HG02588 (cell line): Measurements from ENCODE around the gene SUCLG2.

Source experiments
- ATAC-seq: cut with Tn5 transposase; IDR thresholded peaks from one replicate; pipeline ENCODE4 v1.9.1; 2021; ENCODE audit warnings: mild to moderate bottlenecking, moderate library complexity; ENCODE audit not compliant: unreplicated experiment

Gene SUCLG2

DNA sequence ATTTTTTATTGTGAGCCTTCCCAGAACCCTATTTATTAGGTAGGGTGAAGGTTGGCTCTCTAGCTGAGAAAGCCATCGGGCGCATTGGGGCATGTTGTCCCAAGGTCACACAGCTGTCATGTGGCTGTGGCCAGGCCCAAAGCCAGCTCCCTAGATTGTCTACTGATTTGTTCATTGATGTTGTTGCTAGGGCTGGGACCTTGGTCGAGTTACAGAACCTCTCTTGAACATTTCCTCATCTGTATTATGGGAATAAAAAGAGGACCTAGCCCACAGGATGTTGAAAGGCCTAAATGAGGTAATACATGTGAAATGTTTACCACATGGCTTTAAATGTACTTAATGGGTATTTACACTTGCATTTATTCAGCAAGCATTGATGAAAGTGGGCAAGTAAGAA, 252.5 kb downstream of the SUCLG2 start:
- ATAC-seq: no peak

DNA sequence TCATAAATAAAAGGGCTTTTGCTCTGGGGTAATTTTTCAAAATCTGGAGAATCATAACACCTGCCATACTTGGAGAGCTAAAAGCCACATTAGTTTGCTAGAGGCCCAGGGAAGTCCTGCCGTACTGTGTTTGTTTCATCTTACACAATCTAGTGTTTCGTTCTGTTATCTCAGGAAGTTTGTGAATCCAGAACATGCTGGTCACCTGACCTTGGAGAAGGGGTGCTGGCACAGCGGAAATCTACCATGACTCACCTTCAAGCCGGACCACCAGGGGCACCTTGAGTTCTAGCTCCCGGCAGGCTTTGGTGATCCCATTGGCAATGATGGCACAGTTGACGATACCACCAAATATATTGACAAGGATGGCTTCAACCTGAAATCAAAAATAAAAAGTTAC, 253.9 kb downstream of the SUCLG2 start:
- no peak for ATAC-seq

DNA sequence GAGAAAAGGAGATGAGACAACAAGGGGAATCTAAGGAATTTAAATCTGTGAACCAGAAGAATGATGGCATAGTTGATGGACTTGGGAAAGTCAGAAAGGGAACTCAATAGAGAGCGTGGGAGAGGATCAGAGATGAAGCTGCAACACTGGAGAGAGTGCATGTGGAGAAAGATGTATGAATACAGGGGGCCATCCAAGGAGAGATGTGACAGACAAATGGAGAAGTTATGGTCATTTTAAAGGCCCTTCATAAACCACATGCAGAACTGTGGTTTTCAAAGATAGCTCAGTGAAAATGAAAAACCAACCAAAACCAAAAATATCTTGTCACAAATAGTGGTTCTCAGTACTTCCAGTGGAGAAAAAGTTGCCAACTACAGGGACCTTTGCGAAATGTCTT, 265.2 kb downstream of the SUCLG2 start:
- ATAC-seq: peak; percentile 95

DNA sequence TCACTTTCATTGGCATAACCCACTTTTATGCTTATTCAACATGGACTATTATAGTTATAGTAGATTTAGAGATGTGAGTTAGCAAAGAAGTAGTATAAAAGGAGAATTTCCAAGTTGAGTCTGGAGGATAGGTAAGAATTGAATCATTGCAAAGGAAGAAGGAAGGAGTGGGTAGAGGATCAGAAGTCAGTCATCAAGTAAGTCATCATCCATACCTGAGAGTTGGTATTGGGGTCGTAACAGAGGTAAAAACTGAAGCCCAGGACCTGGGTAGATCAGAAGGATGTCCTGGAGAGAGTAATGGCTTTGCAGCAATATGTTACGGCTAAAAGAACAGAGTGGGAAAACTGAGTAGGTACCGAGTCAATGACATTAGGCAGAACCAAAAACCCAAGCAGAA, 265.7 kb downstream of the SUCLG2 start:
- no peak for ATAC-seq

DNA sequence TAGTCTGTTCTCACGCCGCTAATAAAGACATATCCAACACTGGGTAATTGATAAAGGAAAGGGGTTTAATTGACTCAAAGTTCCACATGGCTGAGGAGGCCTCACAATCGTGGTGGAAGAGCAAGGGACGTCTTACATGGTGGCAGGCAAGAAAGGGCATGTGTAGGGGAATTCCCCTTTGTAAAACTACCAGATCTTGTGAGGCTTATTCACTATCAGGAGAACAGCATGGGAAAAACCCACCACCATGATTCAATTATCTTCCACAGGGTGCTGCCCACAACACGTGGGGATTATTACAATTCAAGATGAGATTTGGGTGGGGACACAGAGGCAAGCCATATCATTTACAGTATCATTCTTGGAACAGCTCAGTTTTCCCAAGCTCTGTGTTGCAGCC, 268.0 kb downstream of the SUCLG2 start:
- no peak for ATAC-seq

DNA sequence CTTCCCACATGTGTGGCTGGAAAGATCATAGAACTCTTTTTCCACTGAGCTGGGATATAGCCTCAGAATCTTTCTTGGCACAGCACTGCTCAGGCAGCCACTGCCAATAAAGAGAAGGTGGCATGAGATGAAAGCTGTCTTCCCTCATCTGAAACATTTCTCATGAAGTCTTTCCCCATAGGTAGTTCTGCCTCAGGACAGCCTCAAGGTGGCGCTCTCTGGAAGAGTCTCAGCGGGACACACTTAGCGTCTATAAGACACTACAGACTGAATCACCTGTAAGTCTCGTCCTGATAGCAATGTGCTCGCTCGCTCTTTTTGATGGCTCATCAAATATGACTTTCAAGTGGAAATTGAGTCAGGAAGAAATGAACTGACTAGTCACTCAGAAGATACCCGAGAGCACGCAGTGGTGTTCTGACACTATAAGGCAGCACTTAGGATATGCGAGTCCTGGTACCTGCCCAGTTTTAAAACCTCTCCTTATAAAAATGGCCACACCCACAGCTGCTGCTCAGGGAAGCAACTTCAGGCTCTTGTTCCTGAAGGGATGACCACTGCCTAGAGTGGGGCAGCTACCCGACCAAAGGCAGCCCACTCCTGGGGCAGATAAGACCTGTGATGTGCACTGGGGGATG, 269.5 kb downstream of the SUCLG2 start:
- no peak for ATAC-seq

DNA sequence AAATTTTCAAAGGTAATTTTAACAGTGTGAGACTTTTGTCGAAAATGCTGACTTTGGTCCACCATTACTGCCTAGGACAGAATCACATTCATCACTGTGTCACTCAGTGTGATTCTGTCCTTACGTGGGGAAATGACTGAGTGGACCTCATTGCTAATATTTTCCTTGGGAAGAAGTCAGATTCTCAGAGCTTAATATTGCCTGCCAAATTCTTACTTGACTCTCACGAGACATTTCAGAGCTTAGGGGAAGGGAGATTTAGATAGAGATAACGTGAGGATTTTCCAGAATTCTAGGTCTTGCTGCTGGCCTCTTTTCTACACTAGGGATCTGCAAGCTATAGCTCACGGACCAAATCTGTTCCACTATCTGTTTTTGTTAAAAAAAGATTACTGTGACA, 270.4 kb downstream of the SUCLG2 start:
- ATAC-seq: no peak

DNA sequence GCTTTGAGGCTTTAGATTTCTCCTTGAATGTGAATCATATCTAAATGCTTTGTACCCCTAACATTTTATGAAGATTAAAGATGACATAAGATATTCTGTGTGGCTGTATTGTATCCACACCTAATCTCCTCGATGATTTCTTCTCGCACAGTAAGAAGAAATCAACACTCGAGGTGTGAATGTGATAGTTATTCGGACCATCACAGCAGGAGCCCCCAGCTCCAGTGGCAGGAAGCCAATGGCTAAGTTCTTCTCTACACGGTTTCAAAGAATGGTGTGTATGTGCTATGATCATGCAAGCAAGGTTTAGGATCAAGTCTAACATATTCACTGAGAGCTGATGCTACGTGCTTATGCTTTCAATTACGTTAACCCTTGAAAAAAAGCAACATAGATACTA, 271.0 kb downstream of the SUCLG2 start:
- ATAC-seq: no peak

DNA sequence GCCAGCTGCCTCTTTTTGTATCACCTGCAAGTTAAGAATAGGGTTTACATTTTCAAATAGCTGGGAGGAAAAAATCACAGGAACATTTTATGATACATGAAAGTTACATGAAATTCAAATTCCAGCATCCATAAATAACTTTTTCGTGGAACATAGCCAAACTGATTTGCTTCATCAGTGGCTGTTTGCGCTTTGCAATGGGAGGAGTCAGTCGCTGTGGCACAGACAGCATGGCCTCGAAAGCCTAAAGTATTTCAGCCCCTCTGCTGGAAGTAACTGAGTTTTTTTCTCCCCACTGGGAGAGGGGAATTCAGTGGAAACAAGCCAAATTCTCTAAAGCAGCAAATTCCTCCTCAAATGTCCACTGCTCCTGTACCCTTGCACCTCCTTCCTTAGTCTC, 271.9 kb downstream of the SUCLG2 start:
- no peak for ATAC-seq

DNA sequence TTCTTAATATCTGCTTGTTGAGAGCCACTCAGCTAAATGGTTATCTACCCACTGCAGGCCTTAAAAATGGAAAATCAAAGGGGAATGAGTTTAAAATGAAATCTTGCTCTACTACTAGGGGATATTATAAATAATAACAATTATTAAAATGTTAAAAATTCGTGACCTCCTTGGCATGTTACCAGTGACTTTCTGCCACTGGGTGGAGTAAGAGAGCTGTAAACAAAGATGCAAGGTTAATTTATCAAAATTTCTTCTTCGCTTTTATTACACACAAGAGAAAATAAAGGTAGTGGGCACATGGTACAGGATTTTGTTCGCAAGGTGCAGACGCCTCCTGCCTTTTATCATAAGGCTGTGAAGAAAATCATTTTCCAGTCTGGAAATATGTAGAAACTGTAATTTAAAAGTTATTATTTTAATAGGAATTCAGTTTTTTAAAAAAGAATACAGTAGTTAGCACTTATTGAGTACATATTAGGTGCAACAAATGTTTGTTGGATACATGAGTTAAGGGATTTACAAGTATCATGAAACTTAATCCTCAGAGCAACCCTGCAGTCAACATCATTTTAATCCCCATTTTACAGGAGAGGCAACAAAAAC, 272.6 kb downstream of the SUCLG2 start:
- no peak for ATAC-seq

DNA sequence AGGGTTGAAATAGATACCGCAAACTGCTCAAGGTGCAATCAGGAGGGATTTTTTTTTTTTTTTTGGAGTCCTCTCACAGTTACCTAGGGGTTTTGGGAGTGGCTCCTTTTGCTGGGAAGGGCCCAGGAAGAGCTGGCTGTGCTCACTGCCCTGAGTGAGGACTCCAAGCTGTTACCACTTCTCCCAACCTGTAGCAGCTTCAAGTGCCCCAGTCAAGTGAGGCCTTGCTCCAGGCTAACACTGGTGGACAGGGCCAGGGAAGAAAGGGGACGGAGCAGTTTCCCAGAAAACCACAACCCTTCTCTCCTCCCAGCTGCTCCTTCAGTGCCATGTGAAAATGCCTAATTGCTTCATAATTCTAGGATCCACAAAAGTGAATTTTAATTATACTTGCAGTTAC, 274.3 kb downstream of the SUCLG2 start:
- no peak for ATAC-seq

DNA sequence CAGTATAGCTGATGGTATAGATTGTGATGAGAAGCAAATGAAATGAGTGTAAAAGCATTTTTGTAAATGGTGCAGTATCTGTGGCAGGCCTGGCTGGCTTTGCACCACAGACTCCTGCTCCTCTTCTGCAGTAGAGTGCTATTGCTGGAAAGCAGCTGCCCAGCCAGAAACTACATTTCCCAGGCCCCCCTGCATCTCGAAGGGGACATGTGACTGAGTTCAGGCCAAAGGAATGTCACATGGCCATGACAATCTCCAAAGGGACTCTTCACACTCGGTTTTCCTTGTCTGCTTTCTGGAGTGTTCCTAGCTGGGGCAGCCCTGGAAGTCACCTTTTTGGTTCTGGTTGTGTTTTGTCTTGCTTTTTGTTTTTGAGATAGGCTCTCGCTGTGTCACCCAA, 277.1 kb downstream of the SUCLG2 start:
- ATAC-seq: no peak

DNA sequence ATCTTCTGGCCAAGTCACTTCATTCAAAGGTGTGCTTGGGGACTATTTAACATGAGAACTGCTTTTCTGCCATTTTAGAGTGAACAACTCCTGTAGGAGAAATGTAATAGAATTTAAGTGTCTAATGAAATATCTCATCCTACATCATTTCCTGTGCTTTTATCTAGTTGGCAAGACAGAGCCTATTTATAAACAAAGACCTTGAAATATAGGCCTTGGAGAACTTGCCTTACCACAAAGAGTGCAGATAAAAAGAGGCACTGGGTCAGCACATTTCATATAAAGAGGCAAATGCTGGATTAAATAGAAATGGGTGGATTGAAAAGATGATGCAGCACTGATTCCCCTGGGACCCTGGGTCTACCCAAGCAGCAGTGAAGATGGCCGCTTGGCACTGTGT, 278.0 kb downstream of the SUCLG2 start:
- ATAC-seq: no peak

DNA sequence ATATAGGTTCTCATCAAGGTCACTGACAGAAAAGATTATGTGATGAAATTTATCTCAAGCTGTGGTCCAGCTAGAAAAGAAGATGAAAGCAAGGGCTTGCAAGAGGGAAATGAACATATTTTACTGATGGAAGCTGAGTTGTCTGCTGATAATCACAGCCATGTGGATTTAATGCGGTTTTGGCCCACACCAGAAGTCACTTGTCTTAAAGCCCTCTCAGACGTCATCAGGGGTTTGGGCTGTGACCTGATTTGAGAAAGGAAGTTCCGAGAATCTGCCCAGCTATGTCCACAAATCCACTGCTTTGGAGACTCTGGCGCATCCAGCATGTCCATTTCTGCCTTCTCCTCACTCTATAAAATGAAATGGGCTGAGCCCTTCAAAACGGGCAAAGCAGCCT, 278.4 kb downstream of the SUCLG2 start:
- ATAC-seq: no peak

DNA sequence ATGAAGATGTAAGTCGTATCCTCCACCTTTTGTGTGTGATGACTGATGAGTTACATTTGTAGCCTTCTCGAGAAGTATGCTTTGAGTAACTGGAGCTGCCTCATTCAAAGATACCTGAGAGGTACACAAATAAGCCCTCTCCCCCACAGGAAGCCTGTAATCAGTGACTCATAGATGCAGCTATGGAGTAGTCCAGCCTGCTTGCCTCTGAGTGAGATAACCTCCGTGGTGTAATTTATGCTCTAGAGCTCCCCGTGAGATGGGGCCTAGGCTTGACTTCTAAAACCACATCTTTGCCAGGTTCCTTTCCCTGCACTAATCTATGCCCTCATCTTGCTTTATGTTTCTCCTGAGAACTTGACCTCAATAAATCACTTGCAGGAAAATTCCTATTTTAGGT, 291.7 kb downstream of the SUCLG2 start:
- ATAC-seq: no peak

DNA sequence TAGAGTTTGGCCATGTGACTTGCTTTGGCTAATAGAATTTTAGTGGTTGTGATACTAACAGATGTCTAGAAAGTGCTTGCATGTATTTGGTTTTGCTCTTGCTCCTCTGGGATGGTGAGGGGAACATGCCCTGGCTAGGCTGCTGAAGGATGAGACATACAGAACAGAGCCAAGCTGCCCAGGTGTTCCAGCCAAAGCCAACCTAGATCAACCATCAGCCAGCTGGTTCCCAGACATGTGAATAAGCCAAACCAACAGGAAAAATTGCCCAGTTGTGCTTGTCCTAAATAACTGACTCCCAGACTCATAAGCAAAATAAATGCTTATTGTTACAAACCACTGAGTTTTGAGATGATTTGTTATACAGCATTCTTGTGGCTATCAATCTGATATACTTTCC, 292.6 kb downstream of the SUCLG2 start:
- no peak for ATAC-seq

DNA sequence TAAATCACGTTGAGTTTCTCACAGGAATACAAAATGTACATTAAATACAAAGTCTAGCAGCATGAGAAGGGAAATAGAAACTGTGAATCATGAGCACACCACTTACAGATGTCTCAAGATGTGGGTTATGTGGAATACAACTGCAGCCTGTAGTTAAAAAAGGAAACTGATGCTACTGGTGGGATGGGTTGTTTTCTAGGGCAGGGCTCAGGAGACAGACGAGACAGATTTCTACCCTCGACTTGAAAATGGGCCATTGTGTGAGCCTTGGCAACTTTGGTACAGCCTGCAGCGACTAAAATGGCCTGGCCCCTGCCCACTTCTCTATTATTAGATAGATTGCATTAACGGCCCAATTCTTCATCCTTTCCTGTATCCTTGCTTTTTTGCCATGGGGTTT, 293.1 kb downstream of the SUCLG2 start:
- no peak for ATAC-seq

DNA sequence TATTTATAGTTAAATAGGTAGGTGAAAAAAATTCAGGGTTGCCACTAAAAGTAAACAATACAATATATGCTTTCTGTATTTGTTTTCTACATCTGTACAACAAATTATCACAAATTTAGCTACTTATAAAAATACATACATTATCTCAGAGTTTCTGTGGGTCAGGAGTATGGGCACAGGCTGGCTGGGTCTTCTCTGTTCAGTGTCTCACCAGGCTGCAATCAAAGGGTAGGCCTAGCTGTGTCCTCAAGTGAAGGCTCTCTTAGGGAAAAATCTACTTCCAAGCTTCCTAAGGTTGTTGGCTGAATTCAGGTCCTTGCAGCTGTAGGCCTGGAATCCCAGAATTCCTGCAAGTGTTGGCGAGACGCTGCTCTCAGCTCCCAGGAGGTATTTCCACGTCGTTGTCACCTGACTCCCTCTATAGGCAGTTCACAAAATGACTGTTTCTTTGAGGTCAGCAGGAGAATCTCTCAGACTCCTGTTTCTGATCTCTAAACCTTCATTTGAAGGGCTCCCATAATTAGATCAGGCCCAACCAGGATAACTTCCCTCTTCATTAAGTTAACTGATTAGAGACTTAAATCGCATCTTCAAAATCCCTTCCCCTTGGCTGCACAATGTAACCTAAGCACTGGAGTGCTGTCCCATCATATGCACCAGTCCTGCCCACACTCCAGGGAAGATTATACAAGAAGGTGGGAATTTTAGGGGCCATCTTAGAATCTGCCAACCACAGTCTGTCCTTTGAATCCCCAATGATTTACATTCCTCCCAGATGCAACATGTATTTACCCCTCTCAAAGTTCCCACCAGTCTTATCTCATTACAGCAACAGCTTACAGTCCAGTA, 296.6 kb downstream of the SUCLG2 start:
- peak; percentile 68 for ATAC-seq

DNA sequence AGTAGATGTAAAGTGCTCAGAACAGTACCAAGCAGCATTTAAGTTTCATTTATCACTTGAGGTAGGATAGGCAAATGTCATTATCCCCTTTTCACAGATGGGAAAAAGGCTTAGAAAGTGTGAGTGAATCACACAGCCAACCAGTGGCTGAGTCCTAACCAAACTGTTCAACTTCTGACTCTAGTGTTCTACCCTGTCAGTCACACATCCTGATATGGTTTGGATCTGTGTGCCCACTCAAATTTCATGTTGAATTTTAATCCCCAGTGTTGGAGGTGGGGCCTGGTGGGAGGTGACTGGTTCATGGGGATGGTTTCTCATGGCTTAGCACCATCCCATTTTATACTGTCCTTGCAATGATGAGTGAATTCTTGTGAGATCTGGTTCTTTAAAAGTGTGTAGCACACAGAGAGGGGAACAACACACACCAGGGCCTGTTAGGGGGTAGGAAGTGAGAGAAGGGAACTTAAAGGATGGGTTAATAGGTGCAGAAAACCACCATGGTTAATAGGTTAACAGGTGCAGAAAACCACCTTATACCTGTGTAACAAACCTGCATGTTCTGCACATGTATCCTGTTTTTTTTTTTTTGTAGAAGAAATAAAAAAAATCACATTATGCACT, 304.7 kb downstream of the SUCLG2 start:
- ATAC-seq: peak; percentile 94

DNA sequence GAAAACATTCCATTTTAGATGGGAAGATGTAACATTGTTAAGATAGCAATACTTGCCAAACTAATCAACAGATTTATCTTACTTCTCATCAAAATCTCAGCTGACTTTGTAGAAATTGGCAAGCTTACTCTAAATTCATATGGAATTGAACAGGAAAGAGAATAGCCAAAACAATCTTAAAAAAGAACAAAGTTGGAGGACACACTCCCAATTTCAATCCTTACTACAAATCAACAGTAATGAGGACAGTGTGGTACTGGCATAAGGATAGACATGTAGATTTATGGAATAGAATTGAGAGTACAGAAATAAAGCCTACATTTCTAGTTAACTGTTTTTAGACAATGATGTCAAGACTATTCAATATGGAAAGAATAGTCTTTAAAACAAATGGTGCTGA, 308.3 kb downstream of the SUCLG2 start:
- ATAC-seq: no peak

DNA sequence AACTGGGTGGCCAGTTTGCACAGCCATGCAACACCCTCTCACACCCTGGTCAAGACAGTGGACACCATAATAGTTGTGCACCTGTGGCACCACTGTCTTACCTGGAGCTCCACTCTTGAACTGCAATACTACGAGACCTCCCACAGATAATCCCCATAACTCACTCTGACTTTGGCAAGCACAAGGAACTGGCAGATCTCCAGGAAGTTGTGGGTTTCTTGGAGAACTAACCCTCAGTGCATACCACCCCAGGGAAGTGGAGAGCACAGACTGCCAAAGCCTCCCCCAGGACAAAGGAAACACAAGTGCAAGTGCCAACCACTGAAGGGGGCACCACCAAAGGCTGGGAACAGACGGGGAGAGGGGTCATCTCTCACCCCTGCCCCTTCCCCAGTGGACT, 318.6 kb downstream of the SUCLG2 start:
- ATAC-seq: no peak

DNA sequence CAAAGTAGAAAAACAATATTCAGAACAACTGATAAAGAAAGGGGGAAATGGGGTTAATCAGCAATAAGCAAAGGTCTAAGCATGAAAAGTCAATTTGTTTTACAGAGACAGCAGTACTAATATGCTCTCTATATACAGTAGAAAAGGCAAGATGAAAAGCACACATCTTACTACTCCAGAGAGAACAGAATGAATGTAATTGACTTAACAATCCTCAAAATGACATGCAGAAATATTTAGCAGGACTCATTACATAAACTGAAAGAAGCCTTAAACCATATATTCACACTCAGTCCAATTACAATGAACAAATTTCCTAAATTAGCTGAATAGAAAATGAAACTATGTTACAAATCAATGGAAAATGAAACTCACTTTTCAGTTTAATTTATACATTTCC, 319.8 kb downstream of the SUCLG2 start:
- no peak for ATAC-seq
